HG03460 (cell line): ENCODE results near the gene STAT4.

Source experiments
- ATAC-seq: cut with Tn5 transposase; IDR thresholded peaks from one replicate; pipeline ENCODE4 v1.9.1; 2021; ENCODE audit not compliant: unreplicated experiment

STAT4 gene

DNA sequence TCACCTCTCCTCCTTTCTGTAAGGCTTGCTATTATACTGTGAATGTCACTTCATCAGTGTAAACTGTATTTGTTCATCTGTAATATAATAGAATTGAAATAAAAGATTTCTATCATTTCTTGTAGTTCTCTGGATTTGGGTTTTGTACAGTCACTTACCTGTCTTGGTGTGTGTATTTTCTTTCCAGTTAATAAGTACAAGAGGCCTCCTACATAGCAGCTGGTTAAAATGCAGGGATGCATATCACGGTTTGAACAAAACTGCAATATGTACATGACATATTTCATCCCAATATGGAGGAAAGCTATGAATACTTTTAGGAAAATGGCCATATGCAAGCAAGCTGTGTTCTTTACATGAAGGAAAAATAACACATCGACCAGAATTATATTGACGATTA, 131.4 kb downstream of the STAT4 start:
- no peak for ATAC-seq

DNA sequence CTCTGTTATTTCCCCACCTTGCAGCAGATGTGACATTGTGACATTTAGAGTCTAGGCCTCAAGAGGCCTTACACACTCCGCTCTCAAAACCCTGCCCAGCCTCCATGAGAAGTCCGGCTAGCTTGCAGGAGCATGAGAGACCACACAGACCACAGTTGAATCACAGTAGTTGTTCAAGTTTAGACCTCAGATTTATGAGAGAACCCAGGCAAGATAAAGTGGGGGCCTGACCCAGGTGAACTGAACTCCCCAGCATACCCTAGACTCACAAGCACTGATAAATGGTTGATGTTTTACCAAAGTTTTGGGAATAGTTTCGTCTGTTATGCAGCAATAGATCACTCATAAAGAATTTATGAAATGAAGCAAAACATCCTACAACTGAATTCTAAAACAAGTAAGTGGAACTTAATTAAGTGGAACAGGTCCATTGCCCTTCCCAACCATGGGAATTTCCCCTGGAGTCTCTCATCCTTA, 132.1 kb downstream of the STAT4 start:
- ATAC-seq, result peak; percentile 21

DNA sequence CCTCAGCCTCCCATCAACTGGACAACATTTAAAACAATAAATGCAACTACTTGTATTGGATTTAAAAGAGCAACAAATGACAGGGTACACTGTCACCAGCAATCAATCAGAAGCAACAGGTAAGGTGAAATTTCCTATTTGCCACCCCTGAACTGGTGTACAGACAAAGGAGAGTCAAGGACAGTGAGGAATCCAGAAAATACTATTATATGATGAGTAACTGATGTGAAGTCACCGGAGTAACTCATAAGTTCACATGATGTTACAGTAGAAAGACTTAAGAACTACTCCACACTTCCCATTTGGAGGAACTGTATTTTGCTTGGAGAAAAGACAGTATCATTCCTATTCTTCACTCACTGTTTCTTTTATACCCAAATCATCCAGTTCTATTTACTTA, 132.7 kb downstream of the STAT4 start:
- ATAC-seq, result no peak

DNA sequence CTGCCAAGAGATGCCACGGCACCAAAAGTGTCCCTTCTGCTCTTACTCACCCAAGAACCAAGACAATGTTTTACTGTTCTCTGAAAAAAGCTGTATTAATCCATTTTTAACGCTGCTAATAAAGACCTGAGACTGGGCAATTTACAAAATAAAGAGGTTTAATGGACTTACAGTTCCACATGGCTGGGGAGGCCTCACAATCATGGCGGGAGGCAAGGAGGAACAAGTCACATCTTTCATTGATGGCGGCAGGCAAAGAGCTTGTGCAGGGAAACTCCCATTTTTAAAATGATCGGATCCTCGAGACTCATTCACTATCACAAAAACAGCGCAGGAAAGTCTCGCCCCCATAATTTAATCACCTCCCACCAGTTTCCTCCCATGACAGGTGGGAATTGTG, 135.0 kb downstream of the STAT4 start:
- ATAC-seq, result no peak

DNA sequence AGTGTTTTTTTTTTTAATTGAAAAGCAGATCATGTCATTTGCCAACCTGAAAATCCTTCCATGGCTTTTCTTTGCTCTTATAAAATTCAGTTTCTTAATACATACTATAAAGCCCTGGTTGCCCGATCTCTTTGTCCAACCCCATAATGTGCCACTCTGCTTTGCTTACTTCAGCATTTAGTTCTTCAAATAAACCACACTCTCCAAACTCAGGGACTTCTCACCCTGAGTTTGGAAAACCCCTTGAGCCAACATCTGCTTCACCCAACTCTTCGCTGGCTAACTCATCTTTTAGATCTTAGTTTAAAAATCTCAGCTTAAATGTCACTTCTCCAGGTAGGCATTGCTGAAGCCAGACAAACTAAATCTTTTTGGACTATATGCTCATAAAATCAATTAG, 135.6 kb downstream of the STAT4 start:
- ATAC-seq, result no peak

- ATAC-seq, result no peak
Observed at GRCh38 chr2:191014653-191015020, 136.2 kb downstream of the STAT4 start.

- peak; percentile 76 for ATAC-seq
Observed at GRCh38 chr2:191013932-191014652, 136.7 kb downstream of the STAT4 start, which contains the start of gene STAT1. Gene STAT1, minus strand, starts transcription at chr2:191014171. Its CDS starts 4,168 bp downstream, at chr2:191010003.

- no peak for ATAC-seq
Observed at GRCh38 chr2:191013682-191013931, 137.2 kb downstream of the STAT4 start.

DNA sequence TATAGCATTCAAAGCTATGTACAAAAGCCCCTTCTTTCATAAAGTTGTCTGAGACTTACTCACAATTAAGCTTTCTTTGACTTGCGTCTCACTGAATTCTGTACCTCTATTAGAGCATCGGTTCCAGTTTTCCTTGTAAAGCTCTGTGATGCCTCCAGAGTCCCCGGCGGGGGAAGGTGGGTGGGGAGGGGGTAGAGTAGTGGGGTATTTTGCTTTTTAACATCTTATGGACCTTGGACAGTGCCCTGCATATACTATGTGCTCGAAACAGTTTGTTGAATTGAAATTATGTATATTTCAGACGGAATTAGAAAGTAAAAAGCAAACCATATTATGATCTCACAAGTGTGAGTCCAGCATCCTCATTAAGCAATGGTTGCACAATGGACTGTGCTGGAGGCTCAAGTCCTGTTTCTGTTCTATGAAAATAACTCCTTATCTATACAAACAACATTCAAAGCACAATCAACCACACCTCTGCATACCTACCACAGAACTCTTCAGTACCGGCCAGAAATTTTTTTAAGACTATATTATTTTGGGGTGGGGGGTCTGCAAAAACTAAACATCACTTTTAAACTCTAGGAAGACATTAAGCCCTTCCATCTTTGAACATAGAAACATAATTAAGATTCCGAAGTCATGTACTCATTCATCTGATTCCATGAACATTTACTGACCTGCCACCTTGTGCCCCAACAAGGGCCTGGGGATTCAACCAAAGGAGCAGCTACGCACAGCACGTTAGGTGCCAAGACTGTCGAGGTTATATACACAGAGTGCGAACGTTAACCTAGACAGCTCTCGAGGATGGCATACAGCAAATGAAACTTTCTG, 137.7 kb downstream of the STAT4 start:
- no peak for ATAC-seq

GRCh38 chr2:191012346-191012745, 138.4 kb downstream of the STAT4 start:
- no peak for ATAC-seq

DNA sequence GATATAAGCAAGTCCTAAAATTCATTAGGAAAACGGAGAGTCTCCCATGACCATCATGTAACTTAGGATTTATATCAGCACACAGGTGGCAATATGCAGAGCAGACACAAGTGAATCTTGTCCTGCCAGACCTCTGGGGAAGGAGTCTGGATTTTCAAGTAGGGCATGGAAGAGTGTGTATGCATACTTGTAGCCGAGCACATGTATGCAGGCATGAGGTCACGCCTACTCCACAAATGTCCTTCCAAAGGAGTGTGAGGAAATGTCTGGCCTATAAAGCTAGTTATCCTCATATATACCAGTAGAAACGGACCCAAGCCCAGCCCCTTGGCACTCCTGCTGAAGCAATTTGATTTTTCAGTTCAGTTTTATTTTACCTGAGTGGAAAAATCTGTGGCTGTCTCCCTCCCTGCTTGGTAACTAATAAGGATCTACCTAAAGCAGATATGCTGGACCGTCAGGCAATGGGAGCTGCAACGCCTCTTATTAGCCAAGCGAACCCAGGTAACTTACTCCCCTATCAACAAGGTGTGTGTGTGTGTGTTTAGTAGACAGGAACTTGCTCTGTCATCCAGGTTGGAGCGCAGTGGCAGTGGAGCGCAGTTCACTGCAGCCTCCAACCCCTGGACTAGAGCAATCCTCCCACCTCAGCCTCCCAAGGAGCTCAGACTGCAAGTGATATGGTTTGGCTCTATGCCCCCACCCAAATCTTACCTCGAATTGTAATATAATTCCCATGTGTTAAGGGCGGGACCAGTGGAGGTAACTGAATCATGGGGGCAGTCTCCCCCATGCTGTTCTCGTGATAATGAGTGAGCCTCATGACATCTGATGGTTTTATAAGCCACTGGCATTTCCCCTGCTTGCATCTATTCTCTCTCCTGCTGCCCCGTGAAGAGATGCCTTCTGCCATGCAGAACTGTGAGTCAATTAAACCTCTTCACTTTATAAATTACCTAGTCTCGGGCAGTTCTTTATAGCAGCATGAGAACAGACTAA, 139.6 kb downstream of the STAT4 start:
- ATAC-seq, result no peak

- ATAC-seq, result no peak
Observed at GRCh38 chr2:191009541-191010374, 141.0 kb downstream of the STAT4 start.

DNA sequence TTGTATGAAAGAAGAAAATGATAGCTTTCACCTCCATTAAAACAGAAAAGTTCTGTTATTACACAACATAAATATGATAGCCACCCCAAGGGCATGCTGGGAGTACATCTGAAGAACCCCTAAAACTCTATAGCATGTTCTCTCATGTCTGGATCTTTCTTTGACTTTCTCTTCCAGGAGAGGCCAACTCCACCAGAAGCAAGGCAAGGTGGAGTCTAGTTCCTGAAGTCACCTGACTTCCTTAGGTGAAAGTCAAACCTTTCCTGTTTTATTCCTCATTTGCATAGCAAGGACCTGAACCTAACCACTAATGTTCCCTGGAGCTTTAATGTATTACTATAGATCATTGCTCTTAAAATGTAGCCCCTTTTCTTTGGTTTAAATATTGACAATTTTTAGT, 142.5 kb downstream of the STAT4 start:
- ATAC-seq, result no peak

DNA sequence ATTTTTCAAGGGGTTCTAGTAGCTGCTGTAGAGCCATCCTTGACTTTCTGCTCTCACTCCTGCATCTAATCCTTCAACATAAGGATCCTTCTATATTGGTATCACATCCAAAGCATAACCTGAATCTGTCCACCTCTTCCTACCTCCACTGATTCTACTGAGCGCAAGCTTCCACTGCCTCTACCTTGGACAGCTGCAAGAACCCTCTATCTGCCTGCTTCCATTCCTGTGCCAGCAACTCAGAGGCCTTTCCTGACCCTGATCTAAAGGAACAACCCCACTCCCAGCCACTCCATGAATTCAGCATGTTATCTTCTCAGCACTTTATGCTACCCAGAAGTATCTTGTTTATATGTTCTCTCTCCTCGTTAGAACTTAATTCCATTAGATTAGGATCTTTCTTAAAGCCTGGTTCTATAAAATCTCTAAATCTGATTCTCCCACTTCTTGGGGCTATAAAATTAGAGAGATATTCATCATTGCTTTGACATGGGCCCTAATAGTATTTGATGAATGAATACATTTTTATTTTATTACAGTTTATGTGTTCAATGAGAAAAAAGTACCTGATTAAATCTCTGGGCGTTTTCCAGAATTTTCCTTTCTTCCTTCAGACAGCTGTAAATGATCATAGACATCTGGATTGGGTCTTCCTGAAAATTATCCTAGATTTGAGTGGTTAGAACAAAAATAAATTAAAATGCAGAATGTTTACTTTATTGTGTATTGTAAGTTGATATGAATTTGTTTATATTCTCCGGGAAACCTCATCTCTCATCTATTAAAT, 143.6 kb downstream of the STAT4 start:
- ATAC-seq, result no peak

DNA sequence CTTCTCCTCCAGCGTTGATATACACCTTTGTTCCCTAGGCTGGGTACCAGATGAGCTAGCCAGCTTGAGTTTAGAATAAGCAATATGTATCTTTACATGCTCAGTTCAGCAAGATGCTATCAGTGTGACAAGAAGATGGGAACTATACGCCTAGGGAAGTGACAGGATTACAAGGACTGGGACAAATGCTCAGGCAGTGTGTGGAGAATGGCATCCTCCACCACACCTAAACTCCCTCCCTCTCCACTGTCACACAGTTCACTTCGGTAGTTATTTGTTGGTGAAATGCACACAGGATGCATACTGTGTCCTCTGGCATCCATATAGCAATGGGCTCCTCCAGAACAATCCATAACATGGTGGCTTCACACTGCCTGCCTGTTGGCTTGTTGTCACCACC, 144.5 kb downstream of the STAT4 start:
- no peak for ATAC-seq

- ATAC-seq, result no peak
Observed at GRCh38 chr2:191003405-191004309, 147.1 kb downstream of the STAT4 start.

DNA sequence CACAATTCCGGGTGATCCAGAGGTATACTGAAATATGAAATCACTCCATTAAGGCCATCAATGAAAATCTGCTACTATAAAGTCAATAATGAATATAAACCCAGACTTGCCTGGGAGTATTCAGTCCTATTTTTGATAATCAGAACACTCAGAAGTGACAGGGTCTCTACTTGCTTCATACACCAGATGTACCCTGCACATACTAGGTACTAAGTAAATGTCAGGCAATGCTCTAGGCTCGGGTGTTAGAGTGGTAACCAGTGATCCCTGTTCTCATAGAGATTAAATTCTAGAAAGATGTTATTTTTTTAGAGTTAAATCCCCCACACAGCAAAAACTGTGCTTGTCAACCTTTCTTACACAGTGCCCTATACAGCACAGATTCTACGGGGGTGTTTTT, 149.2 kb downstream of the STAT4 start:
- no peak for ATAC-seq

DNA sequence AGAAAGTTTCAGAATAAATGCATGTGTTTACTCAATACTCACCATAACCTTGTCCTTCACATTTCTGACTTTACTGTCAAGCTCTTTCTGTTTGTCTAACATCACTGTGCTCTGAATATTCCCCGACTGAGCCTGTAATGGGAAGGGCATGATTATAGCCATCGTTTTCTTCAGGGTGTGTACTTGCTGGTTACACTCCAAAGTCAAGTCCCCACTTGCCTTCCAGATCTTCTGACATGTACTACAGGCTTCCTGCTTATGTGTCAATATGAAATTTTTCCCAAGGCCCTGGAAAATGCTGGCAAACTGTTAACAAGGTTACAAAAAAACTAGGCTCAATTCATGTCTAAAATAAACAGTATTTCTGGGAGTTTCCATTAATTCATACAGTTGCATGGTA, 149.8 kb downstream of the STAT4 start:
- ATAC-seq, result no peak
